Measurements from ENCODE around the gene EDN1. TPM values are rescaled to one million over a fixed set of nuclear protein-coding genes. Genes with fewer than 3 reads are reported as not detected.
A peak's percentile ranks its signal among the peaks of the same experiment; 100 is the strongest.

Gene EDN1
- total and polyA plus RNA-seq, 2 of the 13 experiments (the other 11 are each of a cell fraction or from before 2014, with no cell fraction given) = 0.15 to 1.2 TPM

- TF ChIP-seq ZNF407 (CRISPR knock-in tag; IDR thresholded peaks at IDR 0.05; ENCODE audit: not compliant biosample characterization) (peak; percentile 7), DPF2 (CRISPR knock-in tag; IDR thresholded peaks at IDR 0.05; ENCODE audit: borderline replicate concordance, low read depth) (peak; percentile 52; the same call in 1 of the 2 replicates), ZNF354B (CRISPR knock-in tag; IDR thresholded peaks at IDR 0.05) (no peak), ZNF367 (CRISPR knock-in tag; IDR thresholded peaks at IDR 0.05; ENCODE audit: borderline replicate concordance) (no peak), NAIF1 (CRISPR knock-in tag; IDR thresholded peaks at IDR 0.05; ENCODE audit: borderline replicate concordance) (no peak), ZNF687 (CRISPR knock-in tag; IDR thresholded peaks at IDR 0.05) (peak; percentile 78), TRAFD1 (CRISPR knock-in tag; IDR thresholded peaks at IDR 0.05; ENCODE audit: borderline replicate concordance) (no peak), ZNF644 (CRISPR knock-in tag; IDR thresholded peaks at IDR 0.05; ENCODE audit: low read depth) (0 out of 2 replicates have a peak, but pooled peaks have one; percentile 44), GATAD2A (CRISPR knock-in tag; IDR thresholded peaks at IDR 0.05) (peak; percentile 57; the same call in 1 of the 2 replicates)
- TF ChIP-seq, protein P1, sequence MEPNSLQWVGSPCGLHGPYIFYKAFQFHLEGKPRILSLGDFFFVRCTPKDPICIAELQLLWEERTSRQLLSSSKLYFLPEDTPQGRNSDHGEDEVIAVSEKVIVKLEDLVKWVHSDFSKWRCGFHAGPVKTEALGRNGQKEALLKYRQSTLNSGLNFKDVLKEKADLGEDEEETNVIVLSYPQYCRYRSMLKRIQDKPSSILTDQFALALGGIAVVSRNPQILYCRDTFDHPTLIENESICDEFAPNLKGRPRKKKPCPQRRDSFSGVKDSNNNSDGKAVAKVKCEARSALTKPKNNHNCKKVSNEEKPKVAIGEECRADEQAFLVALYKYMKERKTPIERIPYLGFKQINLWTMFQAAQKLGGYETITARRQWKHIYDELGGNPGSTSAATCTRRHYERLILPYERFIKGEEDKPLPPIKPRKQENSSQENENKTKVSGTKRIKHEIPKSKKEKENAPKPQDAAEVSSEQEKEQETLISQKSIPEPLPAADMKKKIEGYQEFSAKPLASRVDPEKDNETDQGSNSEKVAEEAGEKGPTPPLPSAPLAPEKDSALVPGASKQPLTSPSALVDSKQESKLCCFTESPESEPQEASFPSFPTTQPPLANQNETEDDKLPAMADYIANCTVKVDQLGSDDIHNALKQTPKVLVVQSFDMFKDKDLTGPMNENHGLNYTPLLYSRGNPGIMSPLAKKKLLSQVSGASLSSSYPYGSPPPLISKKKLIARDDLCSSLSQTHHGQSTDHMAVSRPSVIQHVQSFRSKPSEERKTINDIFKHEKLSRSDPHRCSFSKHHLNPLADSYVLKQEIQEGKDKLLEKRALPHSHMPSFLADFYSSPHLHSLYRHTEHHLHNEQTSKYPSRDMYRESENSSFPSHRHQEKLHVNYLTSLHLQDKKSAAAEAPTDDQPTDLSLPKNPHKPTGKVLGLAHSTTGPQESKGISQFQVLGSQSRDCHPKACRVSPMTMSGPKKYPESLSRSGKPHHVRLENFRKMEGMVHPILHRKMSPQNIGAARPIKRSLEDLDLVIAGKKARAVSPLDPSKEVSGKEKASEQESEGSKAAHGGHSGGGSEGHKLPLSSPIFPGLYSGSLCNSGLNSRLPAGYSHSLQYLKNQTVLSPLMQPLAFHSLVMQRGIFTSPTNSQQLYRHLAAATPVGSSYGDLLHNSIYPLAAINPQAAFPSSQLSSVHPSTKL (CRISPR knock-in tag; IDR thresholded peaks at IDR 0.05) = peak; percentile 74
These were observed 49.8 kb downstream of the EDN1 start (continued) for GRCh38 chr6:12339808-12340487.
